HCT116 (cell line): ENCODE data around the gene TRIML2. TPM values are rescaled to one million over a fixed set of nuclear protein-coding genes. Genes with fewer than 3 reads are reported as not detected.

Experiments used
- ATAC-seq: fragments of 200-7000 bp; cut with Tn5 transposase; 2 replicates; pipeline ENCODE4 v1.9.1; 2020; ENCODE audit warnings: mild to moderate bottlenecking, moderate library complexity
- BruUV-seq: library from RNA; stranded (reverse); fragments of 400-500 nt; replicated peaks from 2 replicates; lab custom pipeline; 2021; lab: Mats Ljungman, UMichigan
- CTCF ChIA-PET: fragments of 300-600 bp; sonication (Branson Sonifier 250); formaldehyde crosslinking; loops from one replicate; lab custom pipeline; 2021; ENCODE audit warnings: antibody characterized with exemption; lab: Charles Lee
- POLR2A ChIA-PET: fragments of 300-600, 350-600 bp; sonication (Branson Sonifier 250); formaldehyde crosslinking; loops from one replicate; lab custom pipeline; 2021; ENCODE audit warnings: antibody characterized with exemption; lab: Charles Lee
- RAD21 ChIA-PET, 2 experiments: fragments of 300-600 bp; sonication (Branson Sonifier 250); formaldehyde crosslinking; loops; one replicate each; lab custom pipeline; 2023; ENCODE audit warnings: low total read pairs in 2 of 2; ENCODE audit not compliant: uncharacterized antibody in 2 of 2, unreplicated experiment in 2 of 2, low non-redundant PET in 1 of 2; lab: Charles Lee
- DNase-seq: peaks from one replicate; pipeline ENCODE4 v3.0.0-alpha.2; 2010; ENCODE audit warnings: low read depth, low spot score
- H2AFZ ChIP-seq: fragments of 200-600 bp; shearing (Covaris generic), sonication (generic); 2 replicates; pipeline ENCODE4 v1.6.1; 2017; ENCODE audit warnings: low read depth, mixed run types, mixed read lengths, antibody characterized with exemption, low read length; ENCODE audit not compliant: poor library complexity, severe bottlenecking
- H3K27ac ChIP-seq: 2 replicates; pipeline ENCODE4 v1.5.1; 2012; ENCODE audit warnings: low read depth, low read length
- H3K27me3 ChIP-seq: fragments of 200-600 bp; sonication (generic); 2 replicates; pipeline ENCODE4 v1.6.1; 2016; ENCODE audit warnings: mixed run types, low read length, mixed read lengths; ENCODE audit not compliant: insufficient read depth
- H3K36me3 ChIP-seq, 2 experiments: fragments of 200-500 bp in 1 of 2; fragments of 200-600 bp in 1 of 2; sonication (Bioruptor generic) in 1 of 2; sonication (generic) in 1 of 2; 2 replicates each; pipeline versions ENCODE4 v1.5.1 to v1.6.1; 2014 to 2016; ENCODE audit warnings: low read length in 2 of 2, inconsistent platforms in 1 of 2, mixed read lengths in 1 of 2, mixed run types in 1 of 2; ENCODE audit not compliant: insufficient read depth in 2 of 2, control insufficient read depth in 1 of 2
- H3K4me1 ChIP-seq, 2 experiments: fragments of 200-600 bp in 1 of 2; sonication (generic) in 1 of 2; 2 replicates each; pipeline versions ENCODE4 v1.5.1 to v1.6.1; 2012 to 2017; ENCODE audit warnings: low read length in 2 of 2, inconsistent platforms in 1 of 2, mild to moderate bottlenecking in 1 of 2, mixed read lengths in 1 of 2, mixed run types in 1 of 2, moderate library complexity in 1 of 2; ENCODE audit not compliant: insufficient read depth in 2 of 2, control insufficient read depth in 1 of 2
- H3K4me2 ChIP-seq: fragments of 200-600 bp; sonication (generic); 2 replicates; pipeline ENCODE4 v1.6.1; 2017; ENCODE audit warnings: mixed run types, low read length, mixed read lengths
- H3K4me3 ChIP-seq, 2 experiments: fragments of 200-600 bp in 1 of 2; sonication (generic) in 1 of 2; replicated peaks in 1 of 2; 2 replicates each; pipeline ENCODE4 v1.5.1; 2011 to 2016; ENCODE audit warnings: low read length in 2 of 2, control low read depth in 1 of 2, low read depth in 1 of 2, mild to moderate bottlenecking in 1 of 2, mixed read lengths in 1 of 2, mixed run types in 1 of 2
- H3K79me2 ChIP-seq: fragments of 200-600 bp; sonication (generic); 2 replicates; pipeline ENCODE4 v1.6.1; 2017; ENCODE audit warnings: mild to moderate bottlenecking, mixed run types, low read length, moderate library complexity, mixed read lengths; ENCODE audit not compliant: insufficient read depth
- H3K9ac ChIP-seq: fragments of 200-600 bp; sonication (generic); 2 replicates; pipeline ENCODE4 v1.6.1; 2016; ENCODE audit warnings: low read length, mixed read lengths
- H3K9me2 ChIP-seq: fragments of 200-600 bp; sonication (generic), shearing (Covaris generic); 2 replicates; pipeline ENCODE4 v1.6.1; 2017; ENCODE audit warnings: mixed run types, mild to moderate bottlenecking, moderate library complexity; ENCODE audit not compliant: insufficient read depth
- H3K9me3 ChIP-seq, 2 experiments: fragments of 200-500 bp in 1 of 2; fragments of 200-600 bp in 1 of 2; sonication (Bioruptor generic) in 1 of 2; sonication (generic) in 1 of 2; 2 replicates each; pipeline ENCODE4 v1.6.1; 2014 to 2017; ENCODE audit warnings: low read length in 2 of 2, mixed read lengths in 2 of 2, inconsistent platforms in 1 of 2, low read depth in 1 of 2, mild to moderate bottlenecking in 1 of 2, mixed run types in 1 of 2, moderate library complexity in 1 of 2; ENCODE audit not compliant: control insufficient read depth in 1 of 2, insufficient read depth in 1 of 2
- H4K20me1 ChIP-seq: fragments of 200-600 bp; sonication (generic), shearing (Covaris generic); 2 replicates; pipeline ENCODE4 v1.6.1; 2017; ENCODE audit warnings: mixed run types, mild to moderate bottlenecking, moderate library complexity; ENCODE audit not compliant: insufficient read depth
- ATF3 ChIP-seq: IDR thresholded peaks from 2 replicates; pipeline ENCODE4 v1.6.1; 2012
- CBX3 ChIP-seq: IDR thresholded peaks from 2 replicates; pipeline ENCODE4 v1.6.1; 2012; ENCODE audit warnings: low read depth
- CEBPB ChIP-seq: IDR thresholded peaks from 2 replicates; pipeline ENCODE4 v1.6.1; 2012; ENCODE audit warnings: low read depth
- EGR1 ChIP-seq: IDR thresholded peaks from 2 replicates; pipeline ENCODE4 v1.6.1; 2012; ENCODE audit warnings: low read depth
- EZH2phosphoT487 ChIP-seq: fragments of 200-600 bp; IDR thresholded peaks from 2 replicates; pipeline ENCODE4 v1.6.1; 2018; ENCODE audit warnings: antibody characterized with exemption, borderline replicate concordance
- MAX ChIP-seq: IDR thresholded peaks from 2 replicates; pipeline ENCODE4 v1.6.1; 2012
- POLR2AphosphoS5 ChIP-seq: IDR thresholded peaks from 2 replicates; pipeline ENCODE4 v1.6.1; 2011; ENCODE audit warnings: mild to moderate bottlenecking, low read depth, low read length, moderate library complexity
- REST ChIP-seq: IDR thresholded peaks from 2 replicates; pipeline ENCODE4 v1.6.1; 2012; ENCODE audit warnings: low read depth
- SIN3A ChIP-seq: IDR thresholded peaks from 2 replicates; pipeline ENCODE4 v1.6.1; 2012; ENCODE audit warnings: low read depth
- SP1 ChIP-seq: IDR thresholded peaks from 2 replicates; pipeline ENCODE4 v1.6.1; 2012; ENCODE audit warnings: low read depth
- SRF ChIP-seq: IDR thresholded peaks from 2 replicates; pipeline ENCODE4 v1.6.1; 2012; ENCODE audit warnings: low read depth
- TCF7L2 ChIP-seq: IDR thresholded peaks from 2 replicates; pipeline ENCODE4 v1.7.0; 2011; ENCODE audit warnings: borderline replicate concordance, inconsistent platforms; ENCODE audit not compliant: insufficient read depth, insufficient read length; ENCODE audit errors: extremely low read depth
- YY1 ChIP-seq: IDR thresholded peaks from 2 replicates; pipeline ENCODE4 v1.6.1; 2011; ENCODE audit warnings: low read length, low read depth, moderate library complexity, mild to moderate bottlenecking; ENCODE audit not compliant: insufficient replicate concordance; ENCODE audit errors: extremely low read depth
- ZFX ChIP-seq: fragments of 450-650 bp; IDR thresholded peaks from 2 replicates; pipeline ENCODE4 v1.6.1; 2017
- ZNF274 ChIP-seq: fragments of 200-500 bp; sonication (Bioruptor generic); IDR thresholded peaks from 2 replicates; pipeline ENCODE4 v1.6.1; 2014; ENCODE audit warnings: mild to moderate bottlenecking, low read depth, low read length, inconsistent platforms
- intact Hi-C: fragments of 100-400 bp; cut with micrococcal nuclease; formaldehyde crosslinking; loops from 2 replicates; pipeline ENCODE4 v1.10.0; 2022
- total RNA-seq: library from RNA; stranded (reverse); gene quantifications from one replicate; pipeline ENCODE4 v1.2.1, GENCODE V29; 2021; ENCODE audit not compliant: unreplicated experiment

TRIML2 gene
- total RNA-seq, 1 experiment from 2014 or later = 6.3 TPM

GRCh38 chr4:188121530-188121929, 12.1 kb upstream of the TRIML2 start:
- Histone ChIP-seq H3K9me3 (no peaks in the 10 kb centered on the region), H3K36me3 (no peaks in the 10 kb centered on the region), H3K79me2 (no peaks in the 10 kb centered on the region), H3K9ac (no peak overlapping the region), H3K4me2 (no peak overlapping the region), H3K27me3 (no peaks in the 10 kb centered on the region), H3K9me2 (no peaks in the 10 kb centered on the region), H3K27ac (no peak overlapping the region), H3K4me1 (peaks cover 0 to 12% of the 10 kb centered on the region in 2 experiments; a peak in 2 of 4 replicates), H4K20me1 (no peaks in the 10 kb centered on the region), H2AFZ (no peak overlapping the region), H3K4me3 (no peak overlapping the region)
- ChIA-PET POLR2A (no interaction called here), RAD21 (no interaction called here), CTCF (no interaction called here)
- intact Hi-C loops = no loop called here
- ATAC-seq = no peak
- BruUV-seq = no TSS peak
- TF ChIP-seq ZNF274 (no peak), REST (no peak), TCF7L2 (no peak), SRF (no peak), YY1 (no peak), MAX (no peak), POLR2AphosphoS5 (no peak), CEBPB (no peak), SP1 (no peak), EZH2phosphoT487 (no peak), CBX3 (no peak), EGR1 (no peak), ZFX (no peak), ATF3 (no peak), SIN3A (no peak)
- DNase-seq = no peak
